ENCODE measurements around the gene TMTC4.
"Not testable (repeated sequence)": the region's sequence is repeated elsewhere in the genome, so short reads cannot be mapped to it uniquely, and the experiment has no call there.

TMTC4 gene

DNA sequence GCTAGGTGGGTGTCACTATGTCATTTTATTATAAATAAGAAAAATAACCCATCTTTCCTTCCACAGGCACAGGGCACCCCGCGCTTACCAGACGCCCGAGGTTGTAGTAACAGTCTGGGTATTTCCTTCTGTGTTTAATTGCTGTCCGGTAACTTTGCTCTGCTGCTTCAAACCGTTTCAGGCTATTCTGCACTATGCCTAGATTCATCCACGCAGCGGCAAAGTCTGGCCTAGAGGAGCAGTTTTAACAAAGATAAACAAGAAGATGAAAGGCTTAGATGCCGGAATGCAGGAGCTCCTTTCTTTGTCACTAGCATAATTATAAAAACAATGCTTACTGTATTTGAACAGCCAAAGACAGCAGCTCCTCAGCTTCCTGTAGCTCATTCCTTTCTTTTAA is 49.1 kb downstream of the TMTC4 start:
- DNase-seq (ENCODE audit: low read depth), result no peak

GRCh38 chr13:100620792-100621191 is 53.8 kb downstream of the TMTC4 start:
- no peak for DNase-seq (ENCODE audit: low read depth)

DNA sequence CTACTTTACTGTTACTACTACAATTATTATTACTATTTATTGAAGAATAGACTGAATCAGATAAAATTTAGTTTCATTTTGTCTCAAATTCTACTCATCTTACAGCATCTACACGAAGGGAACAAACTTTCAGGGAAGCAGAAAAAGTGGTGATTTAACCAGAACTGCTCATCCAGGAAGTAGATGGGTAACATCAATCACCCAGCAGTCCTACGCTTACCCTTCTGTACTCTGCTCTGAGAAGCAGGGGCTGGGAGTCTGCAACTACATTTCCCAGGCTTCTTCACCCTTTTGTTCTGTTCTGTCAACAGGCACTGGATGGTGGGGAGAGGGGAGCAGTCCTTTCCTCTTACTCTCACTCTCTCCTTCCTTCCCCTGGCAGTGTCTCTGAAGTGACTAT is 54.7 kb downstream of the TMTC4 start:
- no peak for DNase-seq (ENCODE audit: low read depth)

DNA sequence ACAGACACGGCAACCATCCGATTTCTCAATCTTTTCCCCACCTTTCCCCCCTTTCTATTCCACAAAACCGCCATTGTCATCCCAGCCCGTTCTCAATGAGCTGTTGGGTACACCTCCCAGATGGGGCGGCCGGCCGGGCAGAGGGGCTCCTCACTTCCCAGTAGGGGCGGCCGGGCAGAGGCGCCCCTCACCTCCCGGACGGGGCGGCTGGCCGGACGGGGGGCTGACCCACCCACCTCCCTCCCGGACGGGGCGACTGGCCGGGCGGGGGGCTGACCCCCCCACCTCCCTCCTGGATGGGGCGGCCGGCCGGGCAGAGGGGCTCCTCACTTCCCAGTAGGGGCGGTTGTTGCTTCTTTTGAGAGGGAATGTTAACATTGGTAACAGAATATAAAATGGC is 55.7 kb downstream of the TMTC4 start:
- not testable (repeated sequence) for DNase-seq (ENCODE audit: low read depth)

DNA sequence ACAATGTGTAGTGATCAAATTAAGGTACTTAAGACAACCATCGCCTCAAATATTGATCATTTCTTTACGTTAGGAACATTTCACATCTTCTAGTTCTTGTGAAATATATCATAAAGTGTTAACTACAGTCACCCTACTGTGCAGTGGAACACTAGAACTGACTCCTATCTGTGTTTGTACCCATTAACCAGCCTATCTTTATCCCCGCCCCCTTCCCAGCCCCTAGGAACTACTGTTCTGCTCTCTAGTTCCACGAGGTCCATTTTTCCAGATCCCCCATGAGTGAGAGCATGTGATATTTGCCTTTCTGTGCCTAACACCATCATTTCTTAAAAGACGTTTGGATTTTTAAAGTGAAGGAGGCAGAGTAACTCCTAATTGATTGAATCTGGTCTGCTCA is 61.6 kb downstream of the TMTC4 start:
- DNase-seq (ENCODE audit: low read depth), result no peak

GRCh38 chr13:100611678-100612492 is 62.7 kb downstream of the TMTC4 start:
- no peak for DNase-seq (ENCODE audit: low read depth)

DNA sequence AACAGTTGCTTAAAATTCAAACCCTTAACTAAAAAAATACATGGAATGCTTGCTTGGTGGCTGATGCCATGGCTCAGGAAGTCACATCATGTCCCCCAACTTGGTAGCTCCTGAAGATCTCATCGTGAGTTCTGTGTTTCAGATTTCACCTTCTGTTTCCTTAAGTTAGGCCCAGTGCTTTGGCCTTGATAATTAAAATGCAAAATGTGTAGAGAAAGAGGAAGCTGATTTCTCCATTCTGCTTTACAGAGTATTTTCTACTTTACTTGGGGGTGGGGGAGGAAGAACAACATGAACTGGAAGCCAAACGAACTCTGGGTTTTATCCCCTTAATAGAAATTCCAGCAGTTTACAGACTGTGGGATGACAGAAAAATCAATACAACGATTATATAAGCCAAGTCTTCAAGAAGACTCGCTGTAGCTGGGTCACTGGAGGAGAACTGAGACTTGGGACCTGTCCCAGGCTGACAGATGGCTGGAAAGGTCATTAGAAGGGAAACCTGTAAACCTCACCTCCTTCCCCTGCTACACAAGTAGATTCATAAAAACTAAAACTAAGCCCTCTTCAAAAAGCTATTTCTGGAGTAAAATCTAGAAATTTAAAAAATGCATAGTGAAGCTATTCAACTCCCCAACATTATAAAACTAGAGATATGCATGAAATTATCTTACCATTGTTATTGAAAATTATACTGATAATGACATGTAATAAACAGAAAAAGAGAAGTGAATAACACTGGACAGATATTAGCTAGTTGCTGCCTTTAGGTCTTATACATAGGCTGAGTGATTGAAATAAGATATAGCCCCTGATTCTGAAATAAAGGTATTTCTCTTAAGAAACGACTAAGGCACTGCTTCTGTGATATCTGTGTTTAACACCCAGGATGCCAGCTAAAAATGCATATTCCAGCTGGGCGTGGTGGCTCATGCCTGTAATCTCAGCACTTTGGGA is 63.9 kb downstream of the TMTC4 start:
- DNase-seq (ENCODE audit: low read depth), result no peak

- no peak for DNase-seq (ENCODE audit: low read depth)
Measured at GRCh38 chr13:100608906-100609305, 65.7 kb downstream of the TMTC4 start.

DNA sequence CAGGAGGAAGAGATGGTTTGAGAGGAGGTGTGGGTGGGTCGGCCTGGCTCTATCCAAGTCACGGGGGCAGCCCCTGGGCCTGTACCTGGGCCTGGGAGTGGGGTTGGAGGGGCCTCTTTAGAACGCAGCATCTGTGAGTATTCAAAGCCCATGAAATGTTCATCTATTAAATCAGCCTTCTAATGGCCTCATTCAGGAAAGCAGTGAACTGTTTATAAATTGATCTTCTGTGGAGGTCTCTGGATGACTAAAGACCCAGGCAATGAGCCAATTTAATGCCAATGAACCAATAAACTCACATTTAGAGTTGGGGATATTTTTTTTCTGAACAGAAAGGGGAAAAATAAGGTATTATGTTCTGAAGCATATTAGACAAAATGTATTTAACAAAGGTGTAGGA is 66.1 kb downstream of the TMTC4 start:
- DNase-seq (ENCODE audit: low read depth), result no peak

DNA sequence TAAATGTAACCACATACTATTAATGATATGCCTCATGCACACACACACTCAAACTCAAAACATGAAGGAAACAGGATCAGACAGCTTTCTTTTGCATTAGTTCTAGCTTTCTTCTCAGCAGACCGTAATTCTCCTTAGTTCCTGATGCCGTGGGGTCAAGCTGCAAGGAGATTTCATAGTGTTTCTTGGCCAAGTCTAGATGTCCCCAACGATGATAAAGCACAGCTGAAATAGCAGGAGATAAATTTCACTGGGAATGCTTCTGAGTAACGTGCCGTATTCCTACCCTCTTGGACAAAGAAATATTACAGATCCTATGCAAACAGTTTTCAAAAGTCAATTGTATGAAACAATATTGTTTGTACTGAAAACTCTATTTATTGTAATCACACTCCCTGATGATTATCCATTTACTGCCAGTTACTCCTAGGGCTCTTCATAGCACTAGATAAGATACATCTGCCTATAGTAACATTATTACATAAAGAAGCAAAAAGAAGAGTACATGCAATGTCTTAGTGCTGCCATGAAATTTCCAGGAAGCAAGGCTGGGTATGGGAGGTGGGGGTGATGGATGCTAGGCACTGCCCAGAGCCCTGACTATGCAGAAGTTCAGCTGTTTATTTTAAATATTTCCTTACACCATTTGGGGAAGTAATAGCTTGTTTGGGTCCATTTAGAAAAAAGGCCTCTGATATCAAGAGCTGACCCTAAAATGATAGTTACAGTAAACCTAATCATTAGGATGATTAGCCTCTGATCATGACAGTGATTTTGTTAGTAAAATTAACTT is 69.5 kb downstream of the TMTC4 start:
- no peak for DNase-seq (ENCODE audit: low read depth)

DNA sequence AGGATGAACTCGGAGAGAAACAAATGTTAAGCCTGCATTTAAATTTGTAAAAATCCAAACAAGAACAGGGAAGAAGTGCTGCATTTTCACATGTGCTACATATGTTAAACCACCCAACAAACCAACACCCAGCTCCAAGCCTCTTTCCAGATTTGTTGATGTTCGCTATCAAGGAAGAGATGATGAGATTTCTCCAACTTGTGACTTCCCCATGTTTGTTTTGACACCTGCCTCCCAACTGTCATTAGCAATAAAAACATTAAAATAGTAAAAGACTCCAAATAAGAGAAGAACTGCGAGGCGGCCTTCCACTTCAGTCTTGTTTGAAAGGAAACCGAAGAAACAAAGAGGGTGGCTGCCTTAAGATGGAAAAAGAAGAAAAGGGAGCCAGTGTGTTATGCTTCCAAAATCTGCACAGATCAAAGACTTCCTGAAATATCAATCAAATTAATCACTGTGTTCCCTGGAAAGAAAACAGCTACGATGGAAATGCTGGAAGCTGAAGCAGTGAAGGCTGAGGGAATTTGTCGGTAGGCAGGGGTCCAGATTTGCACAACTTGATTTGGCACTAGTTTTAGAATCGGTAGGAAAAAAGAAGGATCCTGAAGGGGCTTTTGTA is 72.0 kb downstream of the TMTC4 start:
- DNase-seq (ENCODE audit: low read depth), result no peak

GRCh38 chr13:100601716-100602115 is 72.9 kb downstream of the TMTC4 start:
- DNase-seq (ENCODE audit: low read depth), result no peak

- DNase-seq (ENCODE audit: low read depth), result no peak
Measured at GRCh38 chr13:100600915-100601314, 73.7 kb downstream of the TMTC4 start.

DNA sequence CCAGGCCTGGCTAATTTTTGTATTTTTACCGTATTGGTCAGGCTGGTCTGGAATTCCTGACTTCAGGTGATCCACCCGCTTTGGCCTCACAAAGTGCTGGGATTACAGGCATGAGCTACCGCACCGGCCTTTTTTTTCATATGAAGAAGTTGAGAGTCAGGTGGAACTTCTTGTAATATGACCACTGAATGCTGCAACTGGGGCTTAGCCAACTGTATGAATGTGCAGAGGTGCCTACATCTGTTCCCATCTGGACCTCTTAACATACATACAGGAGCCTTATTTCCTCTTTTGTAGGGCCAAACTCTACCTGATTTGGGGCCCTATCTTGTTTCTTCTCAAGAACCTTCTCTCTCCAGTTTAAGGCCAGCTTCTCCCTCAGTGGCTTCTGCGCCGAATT is 74.1 kb downstream of the TMTC4 start:
- DNase-seq (ENCODE audit: low read depth), result no peak

GRCh38 chr13:100597253-100597652 is 77.3 kb downstream of the TMTC4 start:
- no peak for DNase-seq (ENCODE audit: low read depth)

GRCh38 chr13:100596516-100596915 is 78.1 kb downstream of the TMTC4 start:
- DNase-seq (ENCODE audit: low read depth), result no peak

DNA sequence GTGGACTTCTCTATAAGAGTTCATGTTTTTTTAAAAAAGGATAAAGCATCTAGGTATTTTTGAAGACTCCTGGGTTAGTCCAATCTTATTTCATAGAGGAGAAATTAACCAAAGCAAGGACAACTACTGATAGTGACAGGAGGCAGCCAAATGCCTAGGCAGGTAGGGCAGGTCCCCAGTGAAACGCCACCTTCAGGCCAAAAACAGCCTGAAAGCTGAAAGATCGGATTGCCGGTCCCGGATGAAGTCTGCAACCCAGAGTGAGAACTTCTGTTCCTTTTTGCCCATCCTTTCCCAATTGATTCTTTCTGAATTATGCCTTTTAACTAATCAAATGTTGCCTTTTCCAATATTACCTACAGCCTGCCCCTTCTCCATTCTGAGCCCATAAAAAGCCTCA is 79.9 kb downstream of the TMTC4 start:
- DNase-seq (ENCODE audit: low read depth), result no peak

GRCh38 chr13:100594255-100594654 is 80.3 kb downstream of the TMTC4 start:
- no peak for DNase-seq (ENCODE audit: low read depth)

DNA sequence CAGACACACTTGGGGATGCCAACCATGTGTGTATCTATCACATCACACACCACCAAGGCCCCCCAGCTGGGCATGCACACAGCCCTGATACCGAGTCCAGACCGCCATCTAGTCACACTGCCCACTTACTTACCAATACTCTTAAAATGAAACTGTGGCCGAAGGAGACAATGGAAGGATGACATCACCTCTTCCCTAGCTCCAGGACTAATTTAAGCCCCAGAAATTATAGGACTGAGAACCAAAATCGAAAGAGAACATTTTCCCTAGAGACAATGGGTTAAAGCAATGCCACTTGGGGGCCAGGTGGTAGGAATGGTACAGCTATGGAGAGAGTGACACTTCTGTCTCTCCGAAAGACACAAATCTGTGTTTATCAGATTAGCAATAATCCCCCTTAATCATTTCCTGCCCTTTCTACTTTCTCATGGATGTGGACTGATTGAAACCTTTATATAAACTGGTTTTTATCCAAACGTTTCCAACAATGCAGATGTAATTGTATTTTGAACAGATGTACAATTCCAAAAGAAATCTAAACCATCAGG is 85.3 kb downstream of the TMTC4 start:
- DNase-seq (ENCODE audit: low read depth), result no peak

DNA sequence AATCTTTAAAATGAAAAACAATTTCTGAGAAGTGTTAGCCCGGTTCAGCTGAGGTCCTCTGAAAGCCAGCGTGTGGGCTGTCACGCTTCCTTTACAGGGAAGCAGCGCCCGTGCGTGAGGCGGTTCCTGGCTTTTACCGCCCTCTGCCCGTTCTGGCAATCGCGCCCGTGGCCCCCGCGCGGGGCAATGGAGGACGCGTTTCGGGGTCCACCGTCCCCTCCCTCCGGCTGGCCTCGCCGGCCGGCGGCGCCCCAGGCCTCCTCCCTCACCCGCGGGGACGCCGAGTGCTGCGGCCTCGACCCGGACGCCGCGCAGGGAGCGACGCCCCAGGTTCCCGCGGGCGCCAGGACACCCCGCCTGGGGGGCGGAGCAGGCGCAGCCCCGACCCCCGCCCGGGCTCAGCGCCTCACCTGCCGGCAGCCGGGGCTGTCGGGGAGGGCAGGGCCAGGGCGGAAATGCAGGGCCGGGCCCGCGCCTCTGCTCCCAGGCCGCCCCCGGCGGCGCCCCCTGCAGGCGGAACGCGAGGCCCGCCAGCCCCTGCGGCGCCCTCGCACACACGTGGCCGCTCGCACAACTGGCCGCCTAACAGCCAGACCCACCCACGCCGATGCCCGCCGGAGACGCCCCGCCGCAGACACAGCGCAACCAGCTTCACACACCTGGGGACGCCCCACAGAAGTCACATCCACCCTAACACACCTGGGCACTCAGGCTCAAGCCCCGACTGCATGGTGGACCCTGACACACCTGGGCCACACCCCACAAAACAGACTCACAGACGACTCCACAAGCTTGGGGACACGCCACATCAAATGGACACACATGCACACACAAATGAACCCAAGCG is 86.0 kb downstream of the TMTC4 start, which contains the start of gene GGACT:
Gene GGACT (minus strand): TSS at position 459 of the 847 bp plus-strand sequence. CDS start 56,198 bp downstream, outside the sequence.
- no peak for DNase-seq (ENCODE audit: low read depth)
